ENCODE data around the gene TRABD2A.
"Not testable (repeated sequence)": the region's sequence is repeated elsewhere in the genome, so short reads cannot be mapped to it uniquely, and the experiment has no call there.

TRABD2A gene

DNA sequence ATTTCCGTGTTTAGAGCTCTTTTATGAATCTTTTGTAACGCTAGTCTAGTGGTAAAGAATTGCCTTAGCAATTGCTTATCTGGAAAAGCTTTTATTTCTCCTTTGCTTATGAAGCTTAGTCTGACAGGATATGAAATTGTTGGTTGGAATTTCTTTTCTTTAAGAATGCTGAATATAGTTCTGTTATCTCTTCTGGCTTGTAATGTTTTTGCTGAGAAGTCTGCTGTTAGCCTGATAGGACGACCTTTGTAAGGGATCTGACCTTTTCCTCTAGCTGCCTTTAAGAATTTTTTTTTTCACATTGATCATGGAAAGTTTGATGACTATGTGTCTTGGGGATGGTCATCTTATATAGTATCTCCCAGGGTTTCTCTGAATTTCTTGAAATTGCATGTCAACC lies 101.1 kb downstream of the TRABD2A start:
- Mint-ChIP-seq H3K27ac (peak overlapping the region; percentile 53 to 84), H3K4me1 (ENCODE audit: low read depth in 2 of 2) (peaks cover 55 to 59% of the 10 kb centered on the region in 2 donors), H3K36me3 (ENCODE audit: insufficient read depth) (peaks cover 4% of the 10 kb centered on the region), H3K27me3 (no peaks in the 10 kb centered on the region), H3K9me3 (peaks cover 3 to 10% of the 10 kb centered on the region in 2 donors), H3K4me3 (peak overlapping the region; percentile 11 to 24)
- DNase-seq (no peak), ATAC-seq (replicated peaks) (no peak)

GRCh38 chr2:84778911-84779690 lies 101.8 kb downstream of the TRABD2A start:
- ATAC-seq (replicated peaks) = peak; percentile 6
- Mint-ChIP-seq H3K36me3 (ENCODE audit: insufficient read depth) (peaks cover 4% of the 10 kb centered on the region), H3K27ac (peak overlapping the region; percentile 53 to 84), H3K4me1 (ENCODE audit: low read depth in 2 of 2) (peaks cover 50 to 54% of the 10 kb centered on the region in 2 donors), H3K4me3 (peak overlapping the region; percentile 28 to 31), H3K27me3 (no peaks in the 10 kb centered on the region), H3K9me3 (peaks cover 3 to 16% of the 10 kb centered on the region in 2 donors)
- no peak for DNase-seq

DNA sequence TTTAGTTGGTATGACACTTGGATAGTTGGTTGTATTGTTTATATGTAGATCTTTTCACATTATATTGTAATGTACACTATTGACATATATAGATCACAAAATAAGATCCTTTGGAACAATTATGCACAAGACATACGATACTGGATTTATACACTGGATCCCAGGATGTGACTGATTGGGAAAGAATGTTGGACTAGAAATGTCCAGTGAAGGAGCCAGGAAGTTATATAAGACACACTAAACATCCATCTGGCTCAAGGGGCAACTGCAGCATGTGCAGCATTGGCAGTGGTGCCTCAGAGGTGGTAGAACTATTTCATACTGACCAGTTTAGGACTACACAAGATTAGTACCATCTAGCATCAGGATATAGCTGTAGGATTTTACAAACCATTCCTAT lies 104.9 kb downstream of the TRABD2A start:
- DNase-seq (no peak), ATAC-seq (replicated peaks) (no peak)
- peaks cover 6 to 22% of the 10 kb centered on the region in 2 donors for H3K9me3 Mint-ChIP-seq
- no peak overlapping the region for H3K4me3 Mint-ChIP-seq
- no peaks in the 10 kb centered on the region for H3K27me3 Mint-ChIP-seq
- no peak overlapping the region for H3K27ac Mint-ChIP-seq
- H3K36me3 Mint-ChIP-seq (ENCODE audit: insufficient read depth) = peaks cover 3% of the 10 kb centered on the region
- peaks cover 26 to 29% of the 10 kb centered on the region in 2 donors for H3K4me1 Mint-ChIP-seq (ENCODE audit: low read depth in 2 of 2)

DNA sequence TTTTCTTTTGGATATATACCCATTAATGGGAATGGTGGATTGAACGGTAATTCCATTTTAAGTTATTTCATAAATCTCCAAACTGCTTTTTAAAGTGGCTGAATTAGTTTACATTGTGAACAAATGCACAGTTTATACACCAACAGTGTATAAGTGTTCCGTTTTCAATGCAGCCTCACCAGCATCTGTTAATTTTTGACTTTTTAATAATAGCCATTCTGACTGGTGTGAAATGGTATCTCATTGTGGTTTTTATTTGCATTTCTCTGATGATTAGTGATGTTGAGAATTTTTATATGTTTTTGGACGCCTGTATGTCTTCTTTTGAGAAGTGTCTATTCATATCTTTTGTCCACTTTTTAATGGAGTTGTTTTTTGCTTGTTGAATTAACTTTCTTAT lies 107.3 kb downstream of the TRABD2A start:
- not testable (repeated sequence) for DNase-seq; H3K27me3 Mint-ChIP-seq; H3K36me3 Mint-ChIP-seq (ENCODE audit: insufficient read depth); H3K4me3 Mint-ChIP-seq; ATAC-seq (replicated peaks); H3K27ac Mint-ChIP-seq; H3K4me1 Mint-ChIP-seq (ENCODE audit: low read depth in 2 of 2)
- peaks cover 8 to 25% of the 10 kb centered on the region in 2 donors for H3K9me3 Mint-ChIP-seq
